HTR-8/SVneo (cell line): ENCODE results near the gene ALG1L2.
"Not testable (repeated sequence)": the region's sequence is repeated elsewhere in the genome, so short reads cannot be mapped to it uniquely, and the experiment has no call there.

ENCODE experiments used
- DNase-seq: peaks from one replicate; pipeline ENCODE4 v3.0.0; 2011; ENCODE audit warnings: low spot score, mixed read lengths; ENCODE audit not compliant: insufficient read length
- FAIRE-seq: peaks from 2 replicates; lab custom pipeline; 2011; peaks lifted over from hg19 to GRCh38; lab: Jason Lieb, UNC

Gene ALG1L2

DNA sequence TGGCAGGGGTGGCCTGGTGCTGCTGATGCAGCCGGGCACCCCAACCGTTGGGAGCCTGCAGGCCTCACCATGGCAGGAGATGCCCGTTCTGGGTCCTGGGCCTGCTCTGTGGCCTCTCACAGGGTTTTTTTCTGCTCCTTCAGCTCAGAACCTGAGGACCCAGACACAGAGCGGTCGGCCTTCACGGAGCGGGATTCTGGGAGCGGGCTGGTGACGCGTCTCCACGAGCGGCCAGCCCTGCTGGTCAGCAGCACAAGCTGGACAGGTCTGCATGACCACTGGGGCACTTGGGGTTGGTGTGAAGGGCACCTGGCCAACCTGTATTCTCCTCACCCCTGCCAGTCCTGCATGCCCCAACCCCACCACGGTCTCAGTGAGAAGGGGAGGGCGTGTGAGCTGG lies 10.3 kb downstream of the ALG1L2 start:
- no peak for FAIRE-seq
- DNase-seq, result no peak

DNA sequence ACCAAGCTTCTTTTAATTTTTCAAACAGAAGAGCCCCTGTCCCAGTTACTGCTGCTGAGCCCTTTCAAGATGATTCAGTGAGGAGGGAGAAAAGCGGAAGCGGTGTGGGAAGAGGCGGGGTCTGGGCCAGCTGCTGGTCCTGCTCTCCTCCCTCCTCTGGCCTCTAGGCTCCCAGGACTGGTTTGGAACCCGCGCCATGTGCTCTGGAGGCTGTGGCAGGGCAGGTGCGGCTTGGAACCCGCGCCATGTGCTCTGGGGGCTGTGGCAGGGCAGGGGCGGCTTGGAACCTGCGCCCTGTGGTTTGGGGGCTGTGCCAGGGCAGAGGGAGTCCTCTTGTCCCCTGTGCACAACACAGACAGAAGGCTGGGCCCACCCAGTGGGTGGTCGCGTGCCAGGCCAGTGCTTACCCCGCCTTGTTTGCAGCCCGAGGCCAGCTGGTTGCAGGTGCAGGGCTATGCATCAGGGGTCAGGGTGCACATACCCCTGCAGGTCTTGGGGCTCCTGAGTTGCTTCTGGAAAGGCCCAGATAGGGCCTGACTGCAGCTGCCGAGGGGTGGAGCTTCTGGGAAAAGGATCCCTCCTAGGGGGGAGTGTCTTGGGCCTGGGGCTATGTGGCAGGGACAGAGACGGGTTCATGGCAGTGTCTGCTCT lies 12.2 kb downstream of the ALG1L2 start:
- FAIRE-seq, result no peak
- no peak for DNase-seq

DNA sequence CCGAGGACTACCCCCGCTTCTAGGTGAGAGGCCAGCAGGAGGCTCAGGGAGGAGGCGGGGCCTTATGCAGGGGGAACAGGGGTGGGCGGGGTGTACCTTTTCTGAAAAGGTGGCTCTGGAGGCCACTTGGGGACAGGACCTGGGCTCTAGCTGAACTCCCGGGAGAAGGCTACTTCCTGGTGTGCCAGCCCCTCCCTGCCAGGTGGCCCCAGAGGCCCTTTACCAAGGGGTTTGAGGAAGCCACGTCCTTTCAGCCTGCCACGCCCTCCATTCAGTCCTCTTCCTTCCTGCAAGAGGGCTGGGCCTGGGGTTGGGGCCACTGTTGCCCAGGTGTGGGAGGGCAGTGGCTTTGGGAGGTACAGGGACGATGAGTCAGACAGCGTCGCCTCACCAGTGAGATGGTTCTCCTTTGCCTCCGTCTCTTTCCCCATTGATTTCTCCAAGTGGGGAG lies 12.9 kb downstream of the ALG1L2 start:
- not testable (repeated sequence) for FAIRE-seq, DNase-seq

DNA sequence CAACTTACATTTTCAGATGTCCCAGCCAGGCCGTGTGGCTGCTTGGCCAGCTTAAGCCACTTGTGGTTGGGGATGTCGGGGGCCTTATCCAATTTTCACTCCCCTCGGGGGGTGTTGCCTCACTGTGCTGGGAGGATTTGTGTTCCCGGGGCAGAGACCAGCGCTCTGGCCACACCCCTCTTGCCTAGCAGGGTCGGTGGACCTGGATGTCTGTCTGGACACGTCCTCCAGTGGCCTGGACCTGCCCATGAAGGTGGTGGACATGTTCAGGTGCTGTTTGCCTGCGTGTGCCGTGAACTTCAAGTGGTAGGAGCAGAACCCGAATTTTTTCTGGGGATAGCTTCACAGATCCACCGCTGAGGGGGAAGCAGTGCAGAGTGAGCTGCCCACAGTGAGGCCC lies 14.2 kb downstream of the ALG1L2 start:
- not testable (repeated sequence) for DNase-seq, FAIRE-seq

DNA sequence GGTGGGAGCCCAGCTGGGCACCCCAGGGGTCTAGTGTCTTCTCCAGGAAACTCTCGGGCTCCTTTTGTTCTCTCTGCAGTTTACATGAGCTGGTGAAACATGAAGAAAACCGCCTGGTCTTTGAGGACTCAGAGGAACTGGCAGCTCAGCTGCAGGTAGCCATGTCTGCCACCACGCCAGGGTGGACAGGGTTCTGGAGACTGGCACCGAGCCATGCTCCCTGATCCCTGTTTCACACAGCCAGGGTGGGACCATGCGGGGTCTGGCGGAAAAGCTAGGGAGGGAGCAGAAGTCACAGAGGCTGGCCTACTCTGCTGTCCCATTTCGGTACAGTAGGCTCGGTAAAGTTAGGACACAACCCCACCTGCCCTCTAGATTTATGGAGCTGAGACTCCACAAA lies 15.5 kb downstream of the ALG1L2 start:
- not testable (repeated sequence) for FAIRE-seq, DNase-seq

DNA sequence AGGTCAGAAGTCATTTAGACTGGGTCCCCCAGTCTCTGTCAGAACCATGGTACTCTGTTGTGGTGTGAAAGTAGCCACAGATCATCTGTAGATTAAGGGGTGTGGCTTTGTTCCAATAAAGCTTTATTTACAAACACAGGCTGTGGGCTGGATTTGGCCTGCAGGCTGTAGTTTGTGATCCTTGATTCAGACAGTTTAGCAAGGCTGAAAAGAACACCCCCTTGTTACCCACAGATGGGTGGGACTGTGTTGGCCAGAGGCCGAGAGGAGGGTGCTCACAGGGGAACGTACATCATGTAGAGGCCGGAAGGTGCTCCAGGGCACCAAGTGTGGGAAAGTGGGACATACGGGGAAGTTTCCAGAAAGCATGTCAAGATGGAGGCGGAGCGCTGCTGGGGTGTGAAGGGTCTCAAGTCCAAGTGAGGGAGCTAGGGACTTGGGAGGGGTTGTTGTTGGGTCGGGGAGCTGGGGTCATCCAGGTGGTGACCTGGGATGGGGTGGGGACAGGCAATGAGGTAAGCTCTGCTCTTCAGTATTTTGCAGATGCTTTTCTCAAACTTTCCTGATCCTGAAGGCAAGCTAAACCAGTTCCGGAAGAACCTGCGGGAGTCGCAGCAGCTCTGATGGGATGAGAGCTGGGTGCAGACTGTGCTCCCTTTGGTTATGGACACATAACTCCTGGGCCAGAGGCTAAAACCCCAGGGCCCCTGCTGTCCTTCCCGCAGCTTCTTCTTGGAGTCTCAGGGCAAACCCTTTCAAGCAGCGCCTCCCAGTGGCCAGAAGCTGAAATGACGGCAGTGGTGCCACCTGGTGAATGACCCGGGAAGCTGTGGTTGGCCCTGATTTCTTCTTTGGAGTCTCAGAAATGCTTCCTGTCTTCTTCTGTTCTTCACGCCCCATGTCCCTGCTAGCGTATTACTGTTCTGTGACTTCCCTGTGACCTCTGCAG lies 16.3 kb downstream of the ALG1L2 start:
- FAIRE-seq, DNase-seq: not testable (repeated sequence)

DNA sequence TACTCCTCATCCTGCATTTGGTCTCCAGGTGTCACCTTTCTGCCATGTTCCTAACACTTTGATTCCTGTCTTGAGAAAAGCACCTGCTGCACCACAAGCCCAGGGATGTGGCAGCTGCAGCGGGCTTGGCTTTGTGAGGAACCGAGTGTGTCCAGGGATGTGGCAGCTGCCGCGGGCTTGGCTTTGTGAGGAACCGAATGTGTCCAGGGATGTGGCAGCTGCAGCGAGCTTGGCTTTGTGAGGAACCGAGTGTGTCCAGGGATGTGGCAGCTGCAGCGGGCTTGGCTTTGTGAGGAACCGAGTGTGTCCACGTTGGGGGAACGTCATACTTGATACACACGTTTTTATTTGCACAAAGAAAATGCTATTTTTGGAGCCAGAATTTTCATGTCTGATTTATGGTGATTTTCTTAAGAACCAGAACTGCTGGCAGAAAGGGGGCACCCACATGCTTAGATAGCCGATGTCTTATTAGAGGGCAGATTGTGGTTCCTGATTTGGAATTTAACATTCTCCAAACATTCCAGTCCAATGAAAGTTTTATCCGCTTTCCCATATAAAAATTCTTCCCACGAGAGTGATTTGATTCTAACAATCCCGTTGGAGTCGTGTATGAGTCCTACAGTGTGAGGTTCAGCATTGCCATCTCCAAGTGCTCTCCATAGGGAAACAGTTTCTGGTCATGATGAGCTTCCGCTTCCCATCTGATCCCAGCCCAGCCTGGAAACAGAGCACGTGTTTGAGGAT lies 17.2 kb downstream of the ALG1L2 start:
- not testable (repeated sequence) for DNase-seq, FAIRE-seq

DNA sequence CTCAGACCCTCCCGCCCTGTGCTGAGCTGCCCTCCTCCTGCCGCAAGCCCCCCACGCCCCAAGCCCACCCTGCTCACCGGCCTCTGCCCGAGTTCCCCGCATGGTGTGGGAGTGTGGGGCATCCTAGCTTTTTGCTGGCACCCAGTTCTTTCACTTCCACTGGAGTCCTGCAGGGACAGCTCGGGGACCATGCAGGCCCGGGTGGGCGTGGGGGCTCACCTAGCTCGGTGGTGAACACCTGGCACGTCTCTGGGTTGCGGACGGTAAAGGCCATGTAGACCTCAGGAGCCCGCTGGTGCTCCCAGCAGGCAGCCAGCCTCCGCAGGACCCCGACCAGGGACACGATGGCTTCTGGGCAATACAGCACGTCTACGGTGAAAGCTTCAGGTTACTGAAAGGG lies 20.9 kb downstream of the ALG1L2 start:
- FAIRE-seq, DNase-seq: not testable (repeated sequence)

DNA sequence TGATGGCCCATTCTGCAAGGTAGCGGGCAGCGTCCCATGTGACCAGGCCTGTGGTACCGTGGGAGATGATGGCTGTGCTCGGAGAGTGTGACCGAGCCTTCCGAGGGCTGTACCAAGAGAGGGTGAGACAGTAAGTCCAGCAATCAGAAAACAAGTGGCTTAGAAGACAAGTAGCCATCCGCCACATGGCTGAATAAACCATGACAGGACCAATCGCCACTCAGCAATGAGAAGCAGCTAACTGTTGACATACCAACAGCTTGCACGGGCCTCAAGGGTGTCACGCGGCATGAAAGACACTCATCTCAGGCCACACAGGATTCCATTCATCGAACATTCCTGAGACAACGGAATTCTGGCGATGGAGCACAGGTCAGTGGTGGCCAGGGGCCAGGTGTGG lies 22.6 kb downstream of the ALG1L2 start:
- DNase-seq, FAIRE-seq: not testable (repeated sequence)

DNA sequence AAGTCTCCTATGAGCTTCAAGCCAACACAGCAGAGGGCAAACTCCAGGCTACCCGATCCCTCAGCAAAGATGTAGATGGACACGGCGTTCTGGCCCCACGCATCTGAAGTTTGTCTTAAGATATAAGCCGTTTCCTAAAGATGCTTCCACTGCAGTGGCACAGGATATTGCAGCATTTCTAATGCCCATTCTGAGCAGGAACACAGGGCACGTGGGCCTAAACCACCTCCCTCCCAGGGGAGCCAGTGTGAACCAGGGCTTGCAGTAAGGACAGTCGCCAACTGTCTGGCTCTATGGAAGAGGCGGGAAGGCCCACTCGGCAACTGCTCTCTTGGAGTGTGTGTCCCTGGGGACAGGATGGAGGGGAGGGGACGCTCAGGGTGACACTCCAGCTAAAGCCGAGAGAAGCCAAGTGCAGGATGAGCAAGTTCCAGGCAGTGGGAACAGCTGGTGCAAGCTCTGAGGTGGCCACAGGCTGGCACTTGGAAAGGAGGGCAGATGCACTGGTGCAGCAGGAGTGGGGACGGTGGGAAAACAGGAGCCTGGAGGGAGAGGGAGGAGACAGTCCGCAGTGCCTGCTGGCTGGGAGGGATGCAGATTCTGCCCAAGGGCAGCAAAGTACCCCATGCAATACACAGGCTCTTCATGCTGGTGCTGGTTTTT lies 25.8 kb downstream of the ALG1L2 start:
- FAIRE-seq, DNase-seq: not testable (repeated sequence)

DNA sequence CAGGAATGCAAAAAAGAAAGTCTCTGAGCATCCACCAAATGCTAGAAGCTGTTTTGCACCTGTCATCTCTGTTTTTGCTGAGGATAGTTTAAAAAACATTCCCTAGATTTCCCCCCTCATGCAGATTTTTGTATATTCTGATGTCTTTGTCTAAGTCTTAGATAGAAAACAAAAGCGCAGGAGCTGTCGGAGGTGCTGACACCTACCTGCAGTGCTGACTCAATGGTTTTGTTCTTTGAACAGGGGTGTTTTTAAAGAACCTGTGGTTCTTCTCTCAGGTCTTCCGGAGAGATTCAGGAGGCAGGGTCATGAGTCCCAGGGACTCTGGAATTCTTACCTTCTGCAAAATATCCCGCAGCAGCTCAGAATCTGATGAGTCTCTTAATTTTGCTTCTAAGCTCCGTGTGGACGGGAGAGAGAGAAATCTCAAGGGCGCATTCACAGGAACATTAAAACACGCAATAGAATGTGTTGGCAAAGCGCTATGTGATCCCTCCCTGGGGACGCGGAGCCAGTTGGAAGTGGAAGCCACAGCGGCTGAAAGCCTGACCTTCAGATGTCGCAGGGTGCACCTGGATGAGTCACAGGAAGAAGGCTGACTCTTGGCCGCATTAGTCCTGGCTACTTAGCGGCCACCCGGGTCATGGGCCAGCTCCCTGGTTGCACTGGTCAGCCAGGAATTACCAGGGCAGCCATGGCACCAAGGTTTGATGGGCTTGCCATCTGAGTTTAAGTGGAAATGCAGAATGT lies 27.4 kb downstream of the ALG1L2 start:
- DNase-seq, FAIRE-seq: not testable (repeated sequence)

DNA sequence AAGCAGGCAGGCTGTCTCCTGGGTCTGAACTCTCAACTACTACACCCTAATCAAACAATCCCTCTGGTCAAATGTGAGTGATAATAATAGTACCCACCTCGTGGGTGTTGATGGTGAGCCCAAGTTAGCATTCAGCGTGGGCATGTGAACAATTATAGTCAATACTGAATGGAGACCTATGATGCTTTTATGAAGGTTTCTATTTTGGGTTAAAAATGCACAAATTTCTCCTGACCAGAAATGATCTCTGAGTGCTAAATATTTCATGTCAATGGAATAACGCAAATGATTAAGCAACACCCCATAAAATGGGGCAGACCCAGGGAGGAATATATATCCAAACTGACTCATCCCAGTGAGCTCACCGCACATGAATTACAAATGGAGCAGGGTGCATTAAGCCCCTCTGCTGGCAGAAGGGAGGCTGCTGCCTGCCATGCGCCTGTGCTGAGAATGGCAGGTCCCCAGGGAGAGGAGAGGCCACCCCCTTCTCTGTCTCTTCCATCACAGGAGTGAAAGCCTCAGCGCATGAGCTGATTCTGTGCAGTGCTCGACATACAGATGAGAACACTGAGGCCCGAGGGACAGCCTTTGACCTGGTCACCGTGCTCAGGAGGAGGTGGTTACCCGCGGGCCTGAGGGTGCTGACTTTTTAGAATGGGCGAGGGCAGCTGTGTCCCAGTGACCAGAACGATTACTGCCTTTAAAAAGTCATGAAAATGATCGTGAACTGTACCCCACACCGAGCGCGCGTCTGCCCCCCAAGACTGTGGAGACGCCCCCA lies 28.9 kb downstream of the ALG1L2 start:
- DNase-seq, FAIRE-seq: not testable (repeated sequence)

DNA sequence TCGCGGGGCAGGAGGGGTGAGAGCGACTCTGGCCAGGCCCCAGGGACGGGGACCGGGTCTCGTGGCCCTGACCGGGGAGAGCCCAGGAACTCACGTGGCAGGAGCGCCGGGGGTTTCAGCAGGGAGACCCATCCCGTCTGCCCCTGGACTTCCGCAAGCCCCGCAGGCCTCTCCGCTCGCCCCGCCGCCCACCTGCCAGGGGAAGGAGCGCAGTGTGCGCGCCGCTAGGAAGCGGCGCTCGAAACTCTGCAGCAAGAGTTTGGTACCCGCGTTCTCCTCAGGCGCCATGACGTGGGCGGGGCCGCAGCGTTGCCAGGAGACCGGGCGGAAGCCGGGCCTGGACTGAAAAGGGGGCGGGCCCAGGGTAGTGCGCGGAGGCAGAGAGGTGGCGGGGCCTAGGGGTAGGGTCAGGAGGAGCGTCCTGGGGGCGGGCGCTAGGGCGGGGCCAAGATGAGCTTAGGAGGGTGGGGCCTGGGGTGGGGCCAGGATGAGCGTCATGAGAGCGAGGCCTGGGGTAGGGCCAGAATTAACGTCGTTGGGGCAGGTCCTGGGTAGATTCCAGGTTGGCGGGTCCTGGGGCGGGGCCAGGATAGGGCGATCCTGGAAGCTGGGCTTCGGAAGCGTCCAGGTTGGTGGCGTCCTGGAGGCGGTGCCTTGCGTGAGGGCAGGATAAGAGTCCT lies 29.7 kb downstream of the ALG1L2 start:
- DNase-seq, result peak; percentile 79
- FAIRE-seq, result no peak

DNA sequence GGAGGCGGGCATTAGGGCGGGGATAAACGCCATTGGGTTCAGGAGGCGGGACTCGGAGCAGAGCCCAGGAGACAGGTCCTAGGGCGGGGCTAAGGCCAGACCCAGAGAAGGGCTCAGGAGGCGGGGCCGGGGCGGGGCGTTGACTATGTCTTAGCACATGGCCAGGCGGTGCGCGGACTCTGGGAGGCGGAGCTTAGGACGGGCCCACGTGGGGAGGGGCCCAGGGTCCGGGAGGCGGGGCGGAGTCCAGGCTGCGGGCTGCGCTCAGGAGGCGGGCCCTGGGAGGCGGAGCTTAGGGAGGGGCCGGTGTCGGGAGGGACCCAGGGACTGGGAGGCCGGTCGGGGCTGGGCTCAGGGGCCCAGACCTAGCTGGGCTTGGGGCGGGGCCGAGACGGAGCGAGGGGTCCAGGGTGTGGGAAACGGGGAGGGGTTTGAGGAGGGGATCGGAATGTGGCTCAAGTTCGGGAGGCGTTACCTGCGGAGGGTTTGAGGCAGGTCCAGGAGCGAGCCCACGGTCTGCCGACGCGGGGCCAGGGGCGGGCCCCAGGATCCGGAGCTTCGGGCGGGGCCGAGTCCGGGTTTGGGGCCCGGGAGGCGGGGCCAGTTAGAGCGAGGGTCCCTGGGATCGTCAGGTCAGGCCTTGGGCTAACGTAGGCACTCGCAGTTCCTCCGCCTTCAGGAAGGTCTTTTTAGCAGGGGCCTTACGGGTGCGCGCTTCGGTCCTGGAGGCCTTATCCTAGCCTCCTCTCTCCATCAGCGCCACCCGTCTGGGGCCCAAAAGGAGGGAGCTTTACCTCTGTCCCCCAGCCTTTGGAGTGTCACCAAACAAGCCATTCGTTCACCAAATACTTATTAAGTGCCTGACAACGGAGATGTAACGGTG lies 30.5 kb downstream of the ALG1L2 start:
- DNase-seq, FAIRE-seq: not testable (repeated sequence)

DNA sequence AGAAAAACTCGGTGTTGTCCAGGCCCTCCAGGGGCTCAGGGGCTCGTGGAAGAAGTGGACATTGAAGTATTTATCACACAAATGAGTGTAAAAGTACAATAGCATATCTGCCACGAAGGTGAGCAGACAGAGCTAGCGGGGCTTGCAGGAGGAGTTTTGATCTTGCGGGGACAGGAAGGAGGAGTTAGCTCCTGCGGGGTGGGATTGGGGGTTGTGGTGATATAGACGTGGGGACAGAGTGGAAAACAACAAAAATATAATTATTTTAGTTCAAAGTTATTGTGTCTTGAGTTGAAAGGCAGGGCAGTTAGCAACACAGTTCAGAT lies 31.1 kb downstream of the ALG1L2 start:
- FAIRE-seq, DNase-seq: not testable (repeated sequence)

DNA sequence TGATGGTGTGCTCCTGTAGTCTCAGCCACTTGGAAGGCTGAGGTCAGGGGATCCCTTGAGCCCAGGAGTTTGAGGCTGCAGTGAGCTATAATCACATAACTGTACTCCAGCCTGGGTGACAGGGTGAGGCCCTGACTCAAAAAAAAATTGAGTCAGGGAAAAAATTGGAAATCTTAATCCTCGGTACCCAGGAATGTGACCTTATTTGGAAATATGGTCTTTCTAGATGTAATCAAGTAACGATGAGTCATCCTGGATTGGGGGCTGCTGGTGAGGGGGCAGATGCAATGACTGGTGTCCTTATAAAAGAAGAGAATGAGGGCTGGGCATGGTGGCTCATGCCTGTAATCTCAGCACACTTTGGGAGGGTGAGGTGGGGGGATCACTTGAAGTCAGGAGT lies 33.8 kb downstream of the ALG1L2 start:
- FAIRE-seq, DNase-seq: not testable (repeated sequence)

DNA sequence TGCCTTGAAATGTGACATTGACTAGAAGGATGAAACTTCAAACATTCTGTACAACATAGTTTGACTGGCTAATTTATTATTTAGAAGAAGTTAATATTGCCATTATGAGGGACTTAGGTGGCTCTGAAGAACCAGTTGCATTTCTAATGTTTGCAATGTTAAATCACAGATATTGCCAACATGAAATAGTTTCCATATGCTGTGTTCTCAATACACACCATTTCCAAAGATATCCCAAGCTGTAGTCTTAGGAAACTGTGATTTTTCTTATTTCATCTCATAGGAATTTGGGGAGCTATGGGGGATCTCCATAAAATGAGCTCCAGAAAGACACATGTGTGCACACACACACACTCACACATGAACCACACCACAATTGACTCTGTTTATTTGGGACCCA lies 36.3 kb downstream of the ALG1L2 start:
- DNase-seq, result no peak
- no peak for FAIRE-seq
